GM10847 (cell line): ENCODE measurements around the gene FCRLA.
A peak's percentile ranks its signal among the peaks of the same experiment; 100 is the strongest.

Experiments
- POLR2A ChIP-seq: IDR thresholded peaks from 2 replicates; pipeline ENCODE4 v1.6.1; 2011; ENCODE audit not compliant: insufficient read length; ENCODE audit errors: extremely low read depth

Gene FCRLA

GRCh38 chr1:161733526-161733925 is 26.5 kb downstream of the FCRLA start:
- no peak for TF ChIP-seq POLR2A

- no peak for TF ChIP-seq POLR2A
These were observed 28.8 kb downstream of the FCRLA start for GRCh38 chr1:161735837-161736236.

- TF ChIP-seq POLR2A = no peak
These were observed 29.4 kb downstream of the FCRLA start for GRCh38 chr1:161736335-161736969.

DNA sequence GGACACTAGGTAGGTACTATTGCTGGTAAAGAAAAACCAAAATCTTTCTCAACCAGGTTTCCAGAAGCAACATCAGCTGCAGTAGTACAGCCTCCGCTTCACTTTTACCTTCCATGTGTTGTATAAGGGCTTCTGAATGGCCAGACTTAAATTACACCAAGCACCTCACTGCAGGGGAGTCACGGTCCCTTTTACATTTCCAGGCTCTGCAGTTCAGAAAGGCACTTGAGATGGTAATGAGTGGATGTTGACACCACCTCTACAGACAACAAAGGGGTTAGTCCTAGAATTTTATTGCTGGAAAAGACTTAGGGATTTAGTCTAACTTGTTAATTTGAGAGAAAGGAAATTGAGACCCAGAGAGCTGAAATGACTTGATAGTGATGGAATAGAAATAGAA is 30.6 kb downstream of the FCRLA start:
- TF ChIP-seq POLR2A = no peak

GRCh38 chr1:161738627-161739287 is 31.7 kb downstream of the FCRLA start:
- peak; percentile 16 for TF ChIP-seq POLR2A

DNA sequence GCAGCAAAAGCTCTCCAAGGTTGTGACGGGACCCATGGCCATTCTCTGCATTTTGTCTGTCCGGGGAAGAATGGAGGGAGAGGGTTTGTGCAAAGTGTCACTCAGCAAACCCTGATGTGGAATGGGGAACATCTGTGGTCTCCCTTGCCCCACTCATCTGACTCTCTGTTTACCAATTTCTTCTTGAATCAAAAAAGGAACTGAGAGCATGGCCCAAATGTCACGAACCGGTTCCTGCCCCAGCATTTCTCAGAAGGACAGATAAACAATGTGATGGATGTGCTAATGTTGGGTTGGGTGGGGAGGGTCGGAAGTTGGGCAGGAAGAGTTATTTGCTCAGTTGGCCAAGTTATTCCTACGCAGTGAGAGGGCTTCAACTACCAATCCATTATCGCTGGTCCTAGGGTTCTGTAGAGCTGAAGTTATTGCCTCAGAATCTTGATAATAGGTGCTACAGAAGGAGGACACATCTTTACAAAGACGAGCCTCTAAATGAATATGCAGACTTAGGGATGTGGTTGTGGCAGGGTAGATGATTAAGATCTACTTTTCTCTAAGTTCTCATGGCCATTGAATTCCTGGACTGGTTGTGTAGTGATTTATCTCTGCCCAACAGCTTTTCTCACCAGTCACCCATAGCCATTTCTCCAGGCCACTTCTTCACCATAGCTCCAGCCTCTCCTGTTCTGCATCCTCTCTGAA is 33.0 kb downstream of the FCRLA start:
- no peak for TF ChIP-seq POLR2A

GRCh38 chr1:161740921-161741320 is 33.9 kb downstream of the FCRLA start:
- no peak for TF ChIP-seq POLR2A

- TF ChIP-seq POLR2A = no peak
These were observed 36.2 kb downstream of the FCRLA start for GRCh38 chr1:161743231-161743630.

GRCh38 chr1:161747801-161748200 is 40.8 kb downstream of the FCRLA start:
- no peak for TF ChIP-seq POLR2A

- TF ChIP-seq POLR2A = peak; percentile 64
These were observed 42.7 kb downstream of the FCRLA start, which contains the start of gene DUSP12 for GRCh38 chr1:161749509-161750407. DUSP12 (plus strand) TSS chr1:161749786; CDS start chr1:161749802, 16 bp downstream.

DNA sequence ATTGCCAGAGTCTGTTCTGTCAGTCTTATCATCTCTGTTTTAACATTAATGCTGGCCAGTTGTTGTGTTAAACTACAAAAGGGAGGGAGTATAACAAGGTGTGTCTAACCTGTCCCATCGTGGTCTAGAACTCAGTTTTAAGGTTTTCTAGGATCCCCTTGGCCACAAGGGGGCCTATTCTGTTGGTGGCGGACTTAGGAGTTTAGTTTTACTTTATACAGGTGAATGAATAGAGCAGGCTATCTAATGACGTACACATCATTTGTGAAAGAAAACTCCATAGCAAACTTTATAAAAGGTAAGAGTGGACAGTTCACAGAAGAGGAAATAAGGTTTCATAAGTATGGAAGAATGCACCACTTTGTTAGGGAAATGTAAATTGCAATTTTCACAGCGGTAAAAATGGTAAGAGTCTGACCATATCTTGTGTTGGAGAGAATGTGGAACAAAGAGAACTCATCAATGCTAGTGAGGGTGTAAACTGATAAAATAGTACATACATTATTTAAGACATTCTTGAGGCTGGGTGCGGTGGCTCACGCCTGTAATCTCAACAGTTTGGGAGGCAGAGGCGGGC is 56.6 kb downstream of the FCRLA start:
- TF ChIP-seq POLR2A = no peak
